Putamen (tissue), 1 donor: Measurements from ENCODE around the gene CPEB1.
"Not testable (repeated sequence)": the region's sequence is repeated elsewhere in the genome, so short reads cannot be mapped to it uniquely, and the experiment has no call there.

Experiments used
- DNase-seq: peaks from one replicate; pipeline ENCODE4 v3.0.0-alpha.2; 2016; ENCODE audit warnings: low spot score

CPEB1 gene

GRCh38 chr15:82513587-82513986 lies 133.6 kb downstream of the CPEB1 start:
- not testable (repeated sequence) for DNase-seq

- not testable (repeated sequence) for DNase-seq
Measured at GRCh38 chr15:82507693-82508092, 139.5 kb downstream of the CPEB1 start.

- DNase-seq = not testable (repeated sequence)
Measured at GRCh38 chr15:82507087-82507486, 140.1 kb downstream of the CPEB1 start.

GRCh38 chr15:82505842-82506241 lies 141.3 kb downstream of the CPEB1 start:
- DNase-seq = not testable (repeated sequence)

GRCh38 chr15:82504074-82504473 lies 143.1 kb downstream of the CPEB1 start:
- not testable (repeated sequence) for DNase-seq

GRCh38 chr15:82502700-82503339 lies 144.3 kb downstream of the CPEB1 start:
- DNase-seq = not testable (repeated sequence)

GRCh38 chr15:82500772-82501171 lies 146.4 kb downstream of the CPEB1 start:
- DNase-seq = not testable (repeated sequence)

GRCh38 chr15:82497978-82498377 lies 149.2 kb downstream of the CPEB1 start:
- not testable (repeated sequence) for DNase-seq
